Measurements from ENCODE around the gene RNF141.

Gene RNF141

DNA sequence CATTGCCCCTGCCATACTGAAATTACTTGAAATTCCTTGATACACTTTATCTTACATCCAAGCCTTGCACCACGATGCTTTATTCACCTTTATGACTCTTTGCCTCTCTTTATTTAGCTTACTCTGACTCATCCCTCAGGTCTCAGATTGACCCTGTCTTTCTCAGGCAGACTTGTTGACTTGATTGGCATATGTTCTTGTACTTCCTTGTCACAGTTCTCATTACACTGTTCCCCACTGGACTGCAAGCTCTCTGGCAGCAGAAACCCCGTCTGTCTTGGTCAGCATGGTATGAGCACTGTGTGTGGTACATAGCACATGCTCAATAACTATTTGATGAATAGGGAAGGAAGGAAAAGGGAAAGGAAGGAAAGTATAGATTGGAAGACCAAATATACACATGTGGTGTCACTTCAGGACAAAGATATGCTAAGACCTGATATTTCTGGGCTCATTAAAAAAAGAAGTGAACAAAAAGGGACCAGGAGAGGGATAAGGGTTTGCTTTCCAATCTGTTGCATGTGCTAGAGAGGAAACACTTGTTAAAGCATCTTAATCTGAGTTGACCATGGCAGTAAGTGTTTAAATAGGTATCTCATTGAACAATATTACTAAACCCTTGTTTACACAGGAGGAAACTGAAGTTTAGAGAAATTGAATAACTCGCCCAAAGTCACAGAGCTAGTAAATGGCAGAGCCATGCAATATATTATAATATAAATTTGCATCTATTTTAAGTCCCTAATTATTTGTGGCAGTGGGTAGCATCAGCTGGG, 20.2 kb upstream of the RNF141 start:
- TF ChIP-seq, protein P1, sequence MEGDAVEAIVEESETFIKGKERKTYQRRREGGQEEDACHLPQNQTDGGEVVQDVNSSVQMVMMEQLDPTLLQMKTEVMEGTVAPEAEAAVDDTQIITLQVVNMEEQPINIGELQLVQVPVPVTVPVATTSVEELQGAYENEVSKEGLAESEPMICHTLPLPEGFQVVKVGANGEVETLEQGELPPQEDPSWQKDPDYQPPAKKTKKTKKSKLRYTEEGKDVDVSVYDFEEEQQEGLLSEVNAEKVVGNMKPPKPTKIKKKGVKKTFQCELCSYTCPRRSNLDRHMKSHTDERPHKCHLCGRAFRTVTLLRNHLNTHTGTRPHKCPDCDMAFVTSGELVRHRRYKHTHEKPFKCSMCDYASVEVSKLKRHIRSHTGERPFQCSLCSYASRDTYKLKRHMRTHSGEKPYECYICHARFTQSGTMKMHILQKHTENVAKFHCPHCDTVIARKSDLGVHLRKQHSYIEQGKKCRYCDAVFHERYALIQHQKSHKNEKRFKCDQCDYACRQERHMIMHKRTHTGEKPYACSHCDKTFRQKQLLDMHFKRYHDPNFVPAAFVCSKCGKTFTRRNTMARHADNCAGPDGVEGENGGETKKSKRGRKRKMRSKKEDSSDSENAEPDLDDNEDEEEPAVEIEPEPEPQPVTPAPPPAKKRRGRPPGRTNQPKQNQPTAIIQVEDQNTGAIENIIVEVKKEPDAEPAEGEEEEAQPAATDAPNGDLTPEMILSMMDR (conservative IDR thresholded peaks at IDR 0.05) = no peak
- no peak overlapping the region for H3K27ac ChIP-seq

DNA sequence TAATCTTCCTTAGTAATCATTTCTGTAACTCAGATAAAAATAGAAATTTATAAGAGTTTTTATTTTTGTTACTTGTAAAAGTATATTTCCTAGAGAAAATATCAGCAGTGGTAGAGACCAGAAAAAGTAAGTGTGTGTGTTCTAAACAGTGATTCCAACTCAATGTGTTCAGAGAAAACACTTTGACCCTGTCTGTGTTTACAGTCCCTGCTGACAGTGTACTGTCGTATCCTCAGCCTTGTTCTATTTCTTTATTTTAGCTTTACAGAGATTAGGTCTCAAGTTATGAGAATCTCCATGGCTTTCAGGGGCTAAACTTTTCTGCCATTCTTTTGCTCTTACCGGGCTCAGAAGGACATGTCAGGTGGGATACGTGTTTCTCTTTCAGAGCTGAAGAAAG, 17.3 kb upstream of the RNF141 start:
- TF ChIP-seq, protein P1 (conservative IDR thresholded peaks at IDR 0.05) = no peak
- H3K27ac ChIP-seq = no peak overlapping the region

DNA sequence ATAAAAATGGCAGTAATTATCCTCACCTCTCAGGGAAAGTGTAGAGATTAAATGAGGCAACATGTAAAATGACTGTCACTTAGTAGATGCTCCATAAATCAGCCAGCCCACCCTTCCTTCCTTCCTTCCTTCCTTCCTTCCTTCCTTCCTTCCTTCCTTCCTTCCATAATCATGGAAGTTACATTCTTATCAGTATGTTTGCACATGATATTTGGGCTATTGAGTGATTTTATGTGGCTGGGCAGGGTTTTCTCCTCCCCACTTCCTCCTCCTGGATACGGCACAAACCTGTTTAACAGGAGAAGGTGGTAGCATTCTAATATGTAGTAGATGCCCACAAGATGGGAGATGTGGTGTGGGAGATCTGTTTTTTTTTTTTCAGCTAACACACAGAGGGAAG, 15.6 kb upstream of the RNF141 start:
- TF ChIP-seq, protein P1 (conservative IDR thresholded peaks at IDR 0.05) = no peak
- no peak overlapping the region for H3K27ac ChIP-seq

DNA sequence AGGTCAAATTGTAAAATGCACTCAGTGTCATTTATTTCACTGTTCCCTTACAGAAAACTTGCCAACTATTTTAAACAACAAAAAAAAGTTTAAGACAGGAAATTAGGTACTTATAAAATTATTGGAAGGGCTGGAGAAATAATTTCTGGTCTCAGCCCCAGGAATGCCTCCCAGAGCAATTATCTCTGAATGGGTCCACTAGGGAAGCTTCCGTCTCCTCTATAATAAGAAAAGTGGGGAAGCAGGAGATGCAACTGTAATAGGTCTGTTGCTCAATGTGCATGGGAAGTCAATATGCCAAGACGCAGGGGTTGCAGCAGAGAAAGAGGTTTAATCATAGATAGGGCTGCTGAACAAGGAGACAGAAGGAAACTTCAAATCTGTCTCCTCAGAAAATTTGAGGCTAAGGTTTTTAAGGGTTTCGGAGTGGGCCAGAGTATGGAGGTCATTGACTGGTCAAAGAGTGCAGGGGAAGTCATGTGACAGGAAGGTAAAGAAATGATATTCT, 10.9 kb upstream of the RNF141 start:
- TF ChIP-seq, protein P1 (conservative IDR thresholded peaks at IDR 0.05) = no peak
- no peak overlapping the region for H3K27ac ChIP-seq

DNA sequence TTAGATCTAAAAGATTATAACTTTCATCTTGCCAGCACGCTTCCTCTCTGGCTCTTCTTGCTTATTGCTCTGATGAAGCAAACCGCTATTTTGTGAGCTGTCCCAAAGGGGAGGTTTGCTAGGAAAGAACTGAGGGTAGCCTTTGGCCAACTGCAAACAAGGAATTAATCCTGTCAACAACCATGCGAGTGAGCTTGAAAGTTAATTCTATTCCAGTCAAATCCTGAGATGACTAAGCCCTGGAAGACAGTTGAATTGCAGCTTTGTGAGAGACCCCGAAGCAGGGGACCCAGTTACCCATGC, 10.3 kb upstream of the RNF141 start:
- H3K27ac ChIP-seq = no peak overlapping the region
- TF ChIP-seq, protein P1 (conservative IDR thresholded peaks at IDR 0.05) = no peak

DNA sequence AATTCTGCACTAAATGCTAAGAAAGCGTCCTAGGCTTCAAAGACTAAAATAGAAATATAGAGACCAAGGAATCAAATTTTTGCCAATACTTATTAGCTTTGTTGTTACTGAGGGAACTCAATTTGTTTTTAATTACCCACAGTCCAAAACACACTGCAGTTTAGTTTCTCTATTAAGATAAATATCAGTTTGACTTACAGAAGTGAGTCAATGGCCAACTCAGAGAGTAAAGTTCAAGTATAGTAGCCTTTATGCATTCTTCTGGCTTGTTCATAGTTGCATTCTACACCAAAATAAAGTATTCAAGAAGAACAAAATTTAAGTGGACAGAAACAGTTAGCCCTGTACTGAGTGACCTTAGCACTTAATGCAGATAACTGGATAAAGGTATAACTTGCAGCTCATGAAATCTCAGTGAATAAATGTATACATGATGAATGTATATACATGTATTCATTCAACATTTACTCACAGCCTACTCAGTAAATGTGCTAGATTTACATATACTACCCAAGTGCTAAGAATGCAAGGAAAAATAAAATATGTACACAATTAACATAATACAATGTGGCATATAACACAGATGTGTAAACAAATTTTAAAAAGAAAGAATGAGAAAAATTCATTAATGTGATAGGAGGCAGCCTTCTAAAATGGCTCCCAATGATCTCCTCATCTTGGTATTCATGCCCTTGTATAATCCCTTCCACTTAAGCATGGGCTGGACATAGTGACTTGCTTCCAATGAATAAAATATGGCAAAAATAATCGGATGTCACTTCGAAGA, 9.7 kb upstream of the RNF141 start:
- no peak overlapping the region for H3K27ac ChIP-seq
- TF ChIP-seq, protein P1 (conservative IDR thresholded peaks at IDR 0.05) = no peak

All from VCaP (cell line).